Coronary artery (tissue), 2 donors: ENCODE data around the gene BOD1.
A peak's percentile ranks its signal among the peaks of the same experiment; 100 is the strongest.

Experiments
- DNase-seq: peaks from one replicate; pipeline ENCODE4 v3.0.0-alpha.2; 2017; ENCODE audit warnings: low spot score
- H3K27ac ChIP-seq, 2 donors: fragments of 200-600 bp; sonication (generic); one replicate each; pipeline ENCODE4 v1.5.1; 2016 to 2019
- H3K4me3 ChIP-seq: fragments of 200-600 bp; sonication (generic); 2 replicates; pipeline ENCODE4 v1.5.1; 2016; ENCODE audit warnings: mild to moderate bottlenecking, moderate library complexity
- TF ChIP-seq, protein P1 (sequence below): fragments of 200-600 bp; sonication (generic); IDR thresholded peaks from one replicate; pipeline ENCODE4 v1.5.1; 2019; ENCODE audit warnings: antibody characterized with exemption

Gene BOD1

DNA sequence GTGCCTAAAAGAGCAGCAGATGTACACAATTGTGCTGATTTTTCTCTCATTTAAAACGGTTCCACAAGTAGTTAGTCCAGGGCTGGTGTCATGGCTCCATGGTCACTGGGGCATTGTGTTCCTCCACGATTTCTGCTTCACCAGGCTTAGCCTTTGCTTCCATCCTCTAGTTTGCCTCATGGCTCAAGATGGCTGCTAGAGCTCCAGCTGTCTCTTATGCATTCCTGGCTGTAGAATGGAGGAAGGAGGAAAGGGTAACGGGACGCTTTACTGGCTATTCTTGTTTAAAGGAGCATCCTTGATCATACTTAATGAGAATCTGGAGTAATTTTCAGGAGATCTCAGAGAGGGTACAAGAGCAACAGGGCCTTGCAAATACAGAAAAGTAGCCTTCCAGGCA lies 47.7 kb downstream of the BOD1 start:
- Histone ChIP-seq H3K27ac (no peak overlapping the region), H3K4me3 (no peak overlapping the region)
- peak; percentile 7 for DNase-seq
- TF ChIP-seq, protein P1, sequence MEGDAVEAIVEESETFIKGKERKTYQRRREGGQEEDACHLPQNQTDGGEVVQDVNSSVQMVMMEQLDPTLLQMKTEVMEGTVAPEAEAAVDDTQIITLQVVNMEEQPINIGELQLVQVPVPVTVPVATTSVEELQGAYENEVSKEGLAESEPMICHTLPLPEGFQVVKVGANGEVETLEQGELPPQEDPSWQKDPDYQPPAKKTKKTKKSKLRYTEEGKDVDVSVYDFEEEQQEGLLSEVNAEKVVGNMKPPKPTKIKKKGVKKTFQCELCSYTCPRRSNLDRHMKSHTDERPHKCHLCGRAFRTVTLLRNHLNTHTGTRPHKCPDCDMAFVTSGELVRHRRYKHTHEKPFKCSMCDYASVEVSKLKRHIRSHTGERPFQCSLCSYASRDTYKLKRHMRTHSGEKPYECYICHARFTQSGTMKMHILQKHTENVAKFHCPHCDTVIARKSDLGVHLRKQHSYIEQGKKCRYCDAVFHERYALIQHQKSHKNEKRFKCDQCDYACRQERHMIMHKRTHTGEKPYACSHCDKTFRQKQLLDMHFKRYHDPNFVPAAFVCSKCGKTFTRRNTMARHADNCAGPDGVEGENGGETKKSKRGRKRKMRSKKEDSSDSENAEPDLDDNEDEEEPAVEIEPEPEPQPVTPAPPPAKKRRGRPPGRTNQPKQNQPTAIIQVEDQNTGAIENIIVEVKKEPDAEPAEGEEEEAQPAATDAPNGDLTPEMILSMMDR: no peak

DNA sequence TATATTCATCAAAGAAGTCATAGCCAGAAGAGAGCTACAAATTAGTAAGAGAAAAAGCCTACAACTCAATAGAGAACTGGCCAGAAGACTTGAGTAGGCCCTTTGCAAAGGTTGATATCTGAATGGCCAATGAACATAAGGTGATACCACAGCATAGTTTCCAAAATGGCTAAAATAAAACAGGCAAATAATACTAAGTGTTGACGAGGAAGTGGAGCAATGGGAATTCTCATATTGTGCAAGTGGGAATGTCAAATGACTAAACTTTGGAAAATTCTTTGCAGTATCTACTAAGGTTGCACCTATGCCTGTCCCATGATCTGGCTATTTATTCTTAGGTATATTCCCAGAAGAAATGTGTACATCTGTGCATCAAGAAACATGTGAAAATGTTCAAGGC lies 48.3 kb downstream of the BOD1 start:
- DNase-seq: no peak
- Histone ChIP-seq H3K4me3 (no peak overlapping the region), H3K27ac (no peak overlapping the region)
- TF ChIP-seq, protein P1: no peak

DNA sequence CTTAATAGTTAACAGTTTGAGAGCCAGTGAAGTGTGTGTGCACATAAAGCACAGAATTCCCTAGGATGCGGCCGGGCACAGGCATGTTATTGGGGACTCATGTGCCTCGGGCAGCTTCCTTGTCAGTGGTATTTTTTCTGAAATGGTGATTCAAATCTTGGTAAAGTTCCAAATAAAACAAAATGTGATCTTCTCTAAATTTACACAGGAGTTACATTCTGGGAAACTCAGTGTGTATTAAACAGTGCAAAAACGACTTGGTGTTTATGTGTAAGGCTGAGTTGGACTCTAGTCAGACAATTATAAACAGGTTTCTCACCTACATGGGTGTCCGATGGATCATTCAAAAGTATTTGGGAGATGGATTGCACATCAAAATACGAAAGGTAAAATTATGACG lies 48.9 kb downstream of the BOD1 start:
- TF ChIP-seq, protein P1: no peak
- no peak overlapping the region for H3K4me3 ChIP-seq
- no peak overlapping the region for H3K27ac ChIP-seq
- no peak for DNase-seq

DNA sequence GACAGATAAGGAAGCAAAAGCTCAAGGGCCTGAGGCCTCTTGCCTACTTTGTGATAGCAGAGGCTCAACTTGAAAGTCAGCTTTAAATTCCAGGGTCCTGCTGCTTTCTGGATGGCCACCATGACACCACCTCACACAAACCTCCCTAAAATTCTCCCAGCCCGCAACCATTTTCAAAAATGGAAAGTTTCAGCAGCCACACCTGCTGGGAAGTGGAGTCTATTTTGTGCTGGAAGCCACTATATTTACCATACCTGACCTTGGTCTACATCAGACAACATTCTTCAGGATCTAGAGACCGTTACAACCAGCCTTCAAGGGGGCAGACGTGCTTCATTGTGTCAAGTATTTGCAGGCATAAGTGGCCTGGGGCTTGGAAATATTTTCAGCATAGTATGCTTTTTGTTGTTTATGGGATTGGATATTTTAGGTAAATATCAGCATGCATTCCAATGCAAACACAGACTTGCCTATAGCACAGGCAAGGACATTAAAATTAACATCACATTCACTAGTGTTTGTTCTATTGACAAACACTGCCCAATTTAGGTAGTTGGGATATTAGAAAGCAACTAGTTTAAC lies 50.9 kb downstream of the BOD1 start:
- Histone ChIP-seq H3K27ac (no peak overlapping the region), H3K4me3 (no peak overlapping the region)
- DNase-seq: peak; percentile 28
- TF ChIP-seq, protein P1: no peak

DNA sequence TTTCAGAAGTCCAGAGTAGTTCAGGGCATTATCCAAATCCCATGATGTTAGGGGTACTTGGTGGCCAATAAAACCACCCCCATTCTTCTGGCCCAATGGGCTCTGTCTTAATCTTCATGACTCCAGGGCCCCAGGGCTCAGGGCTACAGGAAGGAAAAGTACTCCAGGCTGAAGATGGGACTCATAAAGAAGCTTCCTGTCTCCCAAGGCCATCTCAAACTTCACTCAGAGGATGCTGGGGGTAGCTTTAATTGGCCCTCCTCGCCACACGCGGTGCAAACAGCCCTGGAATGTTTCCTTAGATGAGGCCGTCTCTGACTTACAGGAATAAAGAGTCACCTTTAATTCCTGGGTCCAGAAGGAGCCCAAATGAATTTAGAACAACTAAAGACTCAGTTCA lies 52.3 kb downstream of the BOD1 start:
- Histone ChIP-seq H3K27ac (no peak overlapping the region), H3K4me3 (no peak overlapping the region)
- TF ChIP-seq, protein P1: no peak
- DNase-seq: no peak

DNA sequence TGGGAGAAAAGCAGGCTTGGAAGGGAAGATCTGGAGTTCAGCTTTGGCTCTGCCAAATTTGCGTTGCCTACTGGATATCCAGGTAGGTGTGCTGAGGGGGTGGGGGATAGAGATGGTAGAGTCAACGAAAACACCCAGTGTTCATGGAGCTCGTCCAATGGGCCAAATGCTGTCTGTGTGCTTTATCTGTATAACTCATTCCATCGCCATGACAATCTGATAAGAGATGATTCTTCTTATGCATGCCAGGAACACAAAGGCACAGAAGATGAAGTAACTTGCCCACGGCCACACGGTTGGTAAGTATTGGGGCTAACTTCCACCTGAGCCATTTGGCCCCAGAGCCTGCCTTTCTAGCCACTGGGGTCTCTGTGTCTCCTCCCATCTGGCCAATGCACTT lies 53.2 kb downstream of the BOD1 start:
- DNase-seq: no peak
- TF ChIP-seq, protein P1: no peak
- Histone ChIP-seq H3K4me3 (no peak overlapping the region), H3K27ac (no peak overlapping the region)

DNA sequence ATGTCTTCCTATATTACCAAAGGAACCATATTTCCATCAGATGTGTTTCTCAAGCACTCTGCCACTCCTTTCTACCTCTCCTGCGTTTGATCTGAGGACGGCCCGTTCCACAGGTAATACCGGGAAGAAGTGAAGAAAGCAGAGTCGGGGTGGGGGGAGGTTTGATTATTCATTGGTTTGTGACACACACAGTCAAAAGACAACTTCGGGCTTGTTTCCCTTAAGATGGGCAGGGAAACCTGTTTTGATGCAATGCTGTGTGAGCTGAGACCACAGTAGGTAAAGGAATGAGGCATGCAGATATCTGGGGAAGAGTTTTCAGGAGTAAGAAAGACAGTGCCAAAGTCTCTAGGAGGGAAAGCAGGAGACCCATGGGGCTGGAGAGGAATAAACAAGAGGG lies 54.0 kb downstream of the BOD1 start:
- DNase-seq: no peak
- TF ChIP-seq, protein P1: no peak
- Histone ChIP-seq H3K27ac (no peak overlapping the region), H3K4me3 (no peak overlapping the region)
